RWPE2 (cell line): ENCODE results near the gene DNAJC12.

ENCODE experiments used
- ATAC-seq: fragments of 200-7000 bp; cut with Tn5 transposase; 3 replicates; pipeline ENCODE4 v1.9.1; 2021; ENCODE audit warnings: low read depth
- DNase-seq: peaks from one replicate; pipeline ENCODE4 v3.0.0-alpha.2; 2020; ENCODE audit warnings: low spot score
- H3K27ac ChIP-seq: fragments of 450-650 bp; 2 replicates; pipeline ENCODE4 v1.5.1; 2017; ENCODE audit warnings: mild to moderate bottlenecking; ENCODE audit not compliant: poor library complexity, severe bottlenecking
- H3K27me3 ChIP-seq: fragments of 250-450 bp; sonication (Bioruptor Pico); 2 replicates; pipeline ENCODE4 v1.5.1; 2021; ENCODE audit warnings: mild to moderate bottlenecking, moderate library complexity; ENCODE audit not compliant: insufficient read depth, poor library complexity, severe bottlenecking
- H3K36me3 ChIP-seq: fragments of 250-450 bp; sonication (Bioruptor Pico); 2 replicates; pipeline ENCODE4 v1.5.1; 2020; ENCODE audit warnings: low read depth, mild to moderate bottlenecking, moderate library complexity
- H3K4me1 ChIP-seq: fragments of 250-450 bp; sonication (Bioruptor Pico); 2 replicates; pipeline ENCODE4 v1.5.1; 2021; ENCODE audit warnings: mild to moderate bottlenecking, moderate library complexity; ENCODE audit not compliant: insufficient read depth, poor library complexity, severe bottlenecking
- H3K4me3 ChIP-seq: fragments of 250-450 bp; sonication (Bioruptor Pico); 2 replicates; pipeline ENCODE4 v1.5.1; 2021; ENCODE audit warnings: mild to moderate bottlenecking, moderate library complexity; ENCODE audit not compliant: severe bottlenecking
- H3K9me3 ChIP-seq: fragments of 250-450 bp; sonication (Bioruptor Pico); 2 replicates; pipeline ENCODE4 v1.5.1; 2021; ENCODE audit warnings: mild to moderate bottlenecking, moderate library complexity; ENCODE audit not compliant: severe bottlenecking
- TF ChIP-seq, protein P1 (sequence below): fragments of 450-650 bp; IDR thresholded peaks from one replicate; pipeline ENCODE4 v1.5.1; 2017; ENCODE audit warnings: mild to moderate bottlenecking, moderate library complexity; ENCODE audit not compliant: poor library complexity, severe bottlenecking

DNAJC12 gene

DNA sequence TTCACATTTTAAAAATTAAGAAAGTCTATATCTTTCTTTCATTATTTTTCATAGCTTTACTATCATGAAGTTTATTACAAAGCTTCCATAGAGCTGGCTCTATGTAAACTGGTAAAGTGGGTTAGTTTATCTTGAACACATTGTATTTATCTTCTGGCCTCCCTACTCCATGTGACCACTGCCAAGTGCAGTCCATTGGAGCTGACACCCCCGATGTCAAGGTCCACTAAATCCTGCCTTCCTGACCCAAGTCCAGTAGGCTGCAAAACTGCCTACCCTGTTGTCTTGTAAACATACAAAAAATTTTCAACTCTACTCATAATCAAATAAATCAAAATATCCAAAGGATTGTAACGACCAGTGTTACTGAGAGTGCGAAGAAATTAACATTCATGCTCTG, 10.2 kb downstream of the DNAJC12 start:
- no peaks in the 10 kb centered on the region for H3K36me3 ChIP-seq
- no peaks in the 10 kb centered on the region for H3K9me3 ChIP-seq
- H3K27me3 ChIP-seq = no peaks in the 10 kb centered on the region
- no peak overlapping the region for H3K27ac ChIP-seq
- TF ChIP-seq, protein P1, sequence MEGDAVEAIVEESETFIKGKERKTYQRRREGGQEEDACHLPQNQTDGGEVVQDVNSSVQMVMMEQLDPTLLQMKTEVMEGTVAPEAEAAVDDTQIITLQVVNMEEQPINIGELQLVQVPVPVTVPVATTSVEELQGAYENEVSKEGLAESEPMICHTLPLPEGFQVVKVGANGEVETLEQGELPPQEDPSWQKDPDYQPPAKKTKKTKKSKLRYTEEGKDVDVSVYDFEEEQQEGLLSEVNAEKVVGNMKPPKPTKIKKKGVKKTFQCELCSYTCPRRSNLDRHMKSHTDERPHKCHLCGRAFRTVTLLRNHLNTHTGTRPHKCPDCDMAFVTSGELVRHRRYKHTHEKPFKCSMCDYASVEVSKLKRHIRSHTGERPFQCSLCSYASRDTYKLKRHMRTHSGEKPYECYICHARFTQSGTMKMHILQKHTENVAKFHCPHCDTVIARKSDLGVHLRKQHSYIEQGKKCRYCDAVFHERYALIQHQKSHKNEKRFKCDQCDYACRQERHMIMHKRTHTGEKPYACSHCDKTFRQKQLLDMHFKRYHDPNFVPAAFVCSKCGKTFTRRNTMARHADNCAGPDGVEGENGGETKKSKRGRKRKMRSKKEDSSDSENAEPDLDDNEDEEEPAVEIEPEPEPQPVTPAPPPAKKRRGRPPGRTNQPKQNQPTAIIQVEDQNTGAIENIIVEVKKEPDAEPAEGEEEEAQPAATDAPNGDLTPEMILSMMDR = no peak
- DNase-seq (no peak), ATAC-seq (no peak)
- H3K4me1 ChIP-seq = peaks cover 6% of the 10 kb centered on the region
- H3K4me3 ChIP-seq = no peak overlapping the region

DNA sequence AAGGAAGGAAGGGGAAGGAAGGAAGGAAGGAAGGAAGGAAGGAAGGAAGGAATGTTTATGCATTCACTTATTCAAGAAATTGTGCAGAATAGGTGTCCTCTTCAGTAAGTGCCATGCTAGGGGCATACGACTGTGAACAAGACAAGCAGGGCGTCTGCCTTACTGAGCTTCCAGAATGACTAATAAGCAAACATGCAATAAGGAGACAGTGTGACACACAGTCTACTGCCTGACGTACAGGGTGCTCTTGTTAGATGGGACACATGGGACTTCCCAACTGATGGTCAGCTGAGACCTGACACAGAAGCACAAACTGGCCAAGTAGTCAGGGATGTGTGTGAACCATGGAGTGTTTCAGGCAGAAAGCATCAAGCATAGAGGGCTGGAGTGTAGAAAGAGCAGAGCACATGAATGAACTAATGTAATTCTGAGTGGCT, 18.2 kb downstream of the DNAJC12 start:
- Histone ChIP-seq H3K4me3 (no peak overlapping the region), H3K27me3 (no peaks in the 10 kb centered on the region), H3K9me3 (no peaks in the 10 kb centered on the region), H3K27ac (no peak overlapping the region), H3K4me1 (peaks cover 30% of the 10 kb centered on the region), H3K36me3 (no peaks in the 10 kb centered on the region)
- no peak for DNase-seq
- TF ChIP-seq, protein P1 = no peak
- ATAC-seq = peak; percentile 50

DNA sequence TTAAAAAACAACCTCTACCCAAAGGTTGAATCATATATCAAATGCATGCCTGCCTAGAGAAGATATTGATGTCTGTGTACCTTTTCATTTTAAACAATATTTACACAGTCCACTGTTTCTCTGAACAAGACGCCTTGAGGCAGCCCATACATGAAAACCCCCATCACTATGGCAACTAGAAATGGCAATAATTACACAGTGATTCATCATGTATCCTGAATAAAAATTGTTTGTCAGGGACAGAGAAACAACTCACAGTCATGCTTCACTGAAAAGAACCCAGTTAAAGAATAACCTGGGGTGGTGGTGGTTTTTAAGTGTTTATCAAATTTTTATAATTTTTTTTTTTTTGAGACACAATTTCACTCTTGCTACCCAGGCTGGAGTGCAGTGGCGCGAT, 19.7 kb downstream of the DNAJC12 start:
- Histone ChIP-seq H3K27me3 (no peaks in the 10 kb centered on the region), H3K4me3 (no peak overlapping the region), H3K36me3 (no peaks in the 10 kb centered on the region), H3K9me3 (no peaks in the 10 kb centered on the region), H3K4me1 (peaks cover 29% of the 10 kb centered on the region), H3K27ac (no peak overlapping the region)
- ATAC-seq (peak; percentile 87), DNase-seq (no peak)
- TF ChIP-seq, protein P1 = no peak

DNA sequence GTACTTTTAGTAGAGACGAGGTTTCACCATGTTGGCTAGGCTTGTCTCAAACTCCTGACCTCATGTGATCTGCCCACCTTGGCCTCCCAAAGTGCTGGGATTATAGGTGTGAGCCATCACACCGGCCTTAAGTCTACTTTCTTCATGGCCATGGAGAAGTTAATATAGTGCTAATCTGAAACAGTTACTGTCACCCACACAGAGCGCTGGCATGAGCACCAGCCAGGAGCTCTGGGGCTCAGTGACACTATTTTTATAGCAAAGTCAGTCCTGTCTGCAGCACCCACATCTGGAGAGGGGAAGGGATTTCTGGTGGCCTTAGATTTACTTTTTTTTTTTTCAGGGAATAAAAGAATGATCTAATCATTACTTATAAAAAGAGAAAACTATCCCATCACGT, 21.3 kb downstream of the DNAJC12 start:
- Histone ChIP-seq H3K36me3 (no peaks in the 10 kb centered on the region), H3K27me3 (no peaks in the 10 kb centered on the region), H3K4me1 (peaks cover 24% of the 10 kb centered on the region), H3K4me3 (no peak overlapping the region), H3K9me3 (no peaks in the 10 kb centered on the region), H3K27ac (no peak overlapping the region)
- no peak for DNase-seq
- TF ChIP-seq, protein P1 = no peak
- ATAC-seq = no peak

DNA sequence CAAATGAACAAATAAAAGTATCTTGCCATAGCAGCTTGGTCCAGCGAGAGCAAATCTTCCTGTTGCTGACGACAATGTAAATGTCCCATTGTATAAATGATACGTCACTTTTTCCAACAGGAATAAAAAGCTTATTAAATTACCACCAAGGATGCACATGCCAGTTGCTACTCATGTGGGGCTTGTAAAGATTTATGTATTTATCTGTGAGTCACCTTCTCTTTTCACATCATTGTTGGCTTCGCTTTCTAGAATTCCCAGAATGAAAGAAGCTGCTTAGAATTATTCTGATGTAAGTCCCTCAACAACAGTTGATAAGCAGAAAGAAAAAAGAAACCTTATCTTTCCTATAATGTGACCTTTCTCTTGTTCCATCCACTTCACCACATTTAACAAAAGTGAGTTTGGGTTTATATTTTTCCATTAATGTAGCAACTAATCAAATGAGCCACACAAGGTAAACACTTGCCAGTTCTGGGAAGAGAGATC, 22.4 kb downstream of the DNAJC12 start:
- no peaks in the 10 kb centered on the region for H3K27me3 ChIP-seq
- H3K9me3 ChIP-seq = no peaks in the 10 kb centered on the region
- TF ChIP-seq, protein P1 = no peak
- H3K4me3 ChIP-seq = no peak overlapping the region
- ATAC-seq (peak; percentile 49; the same call in 2 of the 3 replicates), DNase-seq (no peak)
- peaks cover 24% of the 10 kb centered on the region for H3K4me1 ChIP-seq
- H3K27ac ChIP-seq = no peak overlapping the region
- no peaks in the 10 kb centered on the region for H3K36me3 ChIP-seq
